HG03460 (cell line): Measurements from ENCODE around the gene SND1.
"Not testable (repeated sequence)": the region's sequence is repeated elsewhere in the genome, so short reads cannot be mapped to it uniquely, and the experiment has no call there.

ENCODE experiments used
- ATAC-seq: cut with Tn5 transposase; IDR thresholded peaks from one replicate; pipeline ENCODE4 v1.9.1; 2021; ENCODE audit not compliant: unreplicated experiment

The SND1 gene

DNA sequence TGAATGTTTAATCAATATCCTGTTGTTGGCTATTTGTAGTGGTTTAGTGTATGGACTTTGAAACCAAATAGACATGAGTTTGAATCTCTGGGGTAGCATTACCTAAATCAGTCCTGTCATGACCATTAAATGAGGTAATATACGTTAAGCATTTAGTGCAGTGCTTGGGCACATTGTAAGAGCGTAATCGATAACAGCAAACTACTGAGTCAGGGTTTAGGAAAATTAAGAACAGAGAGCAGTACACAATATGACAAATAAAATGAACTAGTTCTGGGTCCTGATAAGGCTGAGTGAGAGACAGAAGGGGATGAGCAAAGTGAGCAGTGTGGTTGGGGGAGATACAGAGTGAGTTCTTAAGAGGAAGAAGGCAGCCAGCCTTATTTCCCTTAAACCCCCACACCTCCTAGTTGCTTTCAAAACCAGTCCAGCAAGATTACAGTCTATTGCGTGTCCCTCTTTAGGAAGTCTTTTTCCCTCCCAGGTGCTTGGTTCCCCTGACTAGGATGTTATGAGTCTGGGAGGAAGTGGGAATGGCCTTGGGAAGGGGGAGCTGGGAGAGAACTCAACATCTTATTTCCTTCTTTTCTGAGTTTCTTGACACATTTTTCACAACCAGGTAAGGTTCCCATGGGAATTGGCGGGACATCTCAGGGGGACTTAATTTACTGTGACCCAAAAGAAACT, 171.0 kb downstream of the SND1 start:
- ATAC-seq = no peak

DNA sequence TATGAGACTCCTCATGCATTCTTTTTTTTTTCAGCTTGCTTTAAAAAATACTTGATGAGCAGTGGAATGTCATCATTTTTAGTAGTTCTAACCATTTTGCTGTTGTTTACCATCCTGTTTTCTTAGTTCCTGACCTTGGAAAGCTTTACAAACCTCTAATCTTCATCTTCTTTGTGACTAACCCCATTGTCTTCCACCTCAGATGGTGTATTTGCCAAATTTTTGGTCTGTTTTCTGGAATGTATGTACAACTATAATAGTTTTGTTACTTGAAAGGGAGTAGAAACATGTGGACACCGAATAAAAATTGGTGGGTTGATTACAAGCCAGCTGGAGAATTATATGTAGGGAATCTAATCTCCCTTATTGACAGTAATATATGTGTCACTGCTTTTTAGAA, 172.7 kb downstream of the SND1 start:
- ATAC-seq = no peak

DNA sequence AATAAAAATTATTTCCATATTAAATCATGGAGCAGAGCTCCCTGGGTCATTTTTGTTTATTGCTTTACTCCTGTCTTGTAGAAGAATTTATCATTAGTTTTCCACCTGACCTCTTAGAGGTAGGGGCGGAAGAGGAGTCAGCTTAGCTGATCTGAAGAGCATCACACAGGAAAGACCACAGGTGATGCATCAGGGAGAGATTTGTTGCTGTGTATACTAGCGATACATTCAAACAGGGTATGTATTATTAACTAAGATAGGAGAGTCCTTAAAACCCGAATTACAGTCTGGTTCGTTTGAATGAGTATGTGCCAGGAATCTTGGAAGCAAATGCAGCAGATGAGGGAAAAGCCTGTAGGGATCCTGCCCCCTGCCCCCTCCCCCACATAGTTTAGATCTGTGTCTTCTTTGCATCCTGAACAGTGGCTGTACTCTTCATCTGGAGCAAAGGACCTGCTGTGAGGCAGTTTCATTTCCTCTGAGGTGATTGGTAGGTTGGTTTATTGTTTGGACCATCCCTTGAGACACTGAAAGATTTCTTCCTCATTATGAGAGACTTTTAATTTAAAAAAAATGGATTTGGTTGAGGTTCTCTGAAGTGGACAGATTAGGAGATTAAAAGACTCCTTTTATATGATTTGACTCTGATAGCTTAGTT, 177.0 kb downstream of the SND1 start:
- peak; percentile 77 for ATAC-seq

DNA sequence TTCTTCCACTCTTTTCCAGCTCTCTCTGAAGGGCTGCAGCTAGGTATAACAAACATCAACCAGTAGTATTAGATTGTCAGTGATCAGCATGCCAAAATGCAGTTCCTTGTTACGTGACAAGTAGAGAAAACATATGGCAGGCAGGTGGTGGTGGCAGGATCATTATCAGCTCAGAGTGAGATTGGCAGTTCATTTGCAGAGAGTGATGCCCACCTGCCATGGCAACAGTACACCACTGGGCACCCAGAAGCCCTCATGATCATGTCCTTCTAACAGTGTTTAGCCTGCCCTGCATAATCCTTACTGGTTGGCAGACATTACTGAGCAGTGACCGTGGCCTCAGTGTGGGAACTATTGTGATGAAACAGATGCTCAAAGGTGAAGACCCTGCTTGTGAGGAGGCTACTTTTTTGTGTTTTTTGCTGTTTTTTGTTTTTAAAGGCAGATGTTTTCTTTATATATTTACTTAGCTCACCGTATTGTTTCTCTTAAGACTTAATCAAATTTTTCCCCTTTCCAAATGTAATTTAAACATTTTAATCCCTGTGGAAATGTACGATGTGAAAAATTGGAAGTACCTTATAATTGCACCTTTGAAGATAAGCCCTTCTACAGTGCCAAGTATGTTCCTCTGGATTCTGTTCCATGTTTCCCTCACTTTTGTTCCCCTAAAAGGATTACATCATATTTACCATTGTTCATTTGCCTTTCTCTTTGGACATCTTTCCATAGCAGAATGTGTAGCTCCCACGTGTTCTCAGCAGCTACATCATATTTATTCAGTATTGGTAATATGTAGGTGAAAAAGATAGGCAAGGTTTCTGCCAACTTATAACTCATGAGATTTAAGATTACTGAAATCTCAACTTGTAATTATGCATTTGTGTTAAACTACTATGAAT, 179.6 kb downstream of the SND1 start:
- no peak for ATAC-seq

DNA sequence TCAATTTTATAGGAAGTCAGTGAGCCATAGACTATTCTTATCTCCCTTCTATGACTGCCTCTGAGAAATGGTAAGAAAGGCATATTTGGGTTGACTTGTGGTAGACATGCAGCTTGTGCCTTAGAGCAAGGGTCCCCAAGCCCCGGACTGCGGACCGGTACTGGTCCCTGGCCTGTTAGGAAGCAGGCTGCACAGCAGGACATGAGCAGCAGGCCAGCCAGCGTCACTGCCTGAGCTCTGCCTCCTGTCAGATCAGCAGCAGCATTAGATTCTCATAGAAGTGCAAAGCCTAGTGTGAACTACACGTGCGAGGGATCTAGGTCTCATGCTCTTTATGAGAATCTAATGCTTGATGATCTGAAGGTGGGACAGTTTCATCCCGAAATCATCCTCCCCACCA, 180.6 kb downstream of the SND1 start:
- no peak for ATAC-seq

DNA sequence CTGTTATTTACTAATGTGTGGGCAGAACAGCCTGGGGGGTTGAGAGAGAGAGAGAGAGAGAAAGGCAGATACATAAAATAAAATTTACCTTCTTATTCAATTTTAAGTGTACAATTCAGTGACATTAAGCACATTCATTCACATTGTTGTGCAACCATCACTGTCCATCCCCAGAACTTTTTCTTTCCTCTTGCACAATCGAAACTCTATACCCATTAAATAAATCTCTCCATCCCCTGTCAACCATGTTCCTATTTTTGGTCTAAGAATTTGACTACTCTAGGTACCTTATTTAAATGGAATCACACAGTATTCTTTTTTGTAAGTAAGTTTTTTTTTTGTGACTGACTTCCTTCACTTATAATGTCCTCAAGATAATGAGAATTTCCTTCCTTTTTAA, 181.6 kb downstream of the SND1 start:
- ATAC-seq = no peak

DNA sequence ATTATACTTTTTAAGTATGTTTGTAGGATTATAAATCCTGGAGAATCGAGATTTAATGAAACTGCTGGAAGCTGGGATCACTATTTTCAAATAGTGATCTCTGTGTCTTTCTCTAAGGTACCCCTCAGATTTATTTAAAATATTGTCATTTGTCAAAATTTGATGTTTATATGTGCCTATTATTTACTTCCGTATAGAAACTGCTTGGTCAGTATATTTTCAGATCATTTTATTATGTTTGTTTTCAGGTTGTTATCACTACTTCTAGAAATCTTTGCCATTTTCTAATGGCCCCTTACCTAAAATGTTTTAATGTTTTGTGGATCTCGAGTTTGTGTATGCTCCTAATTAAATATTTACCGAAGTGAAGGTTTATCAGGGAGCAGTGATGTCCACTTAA, 183.7 kb downstream of the SND1 start:
- no peak for ATAC-seq

DNA sequence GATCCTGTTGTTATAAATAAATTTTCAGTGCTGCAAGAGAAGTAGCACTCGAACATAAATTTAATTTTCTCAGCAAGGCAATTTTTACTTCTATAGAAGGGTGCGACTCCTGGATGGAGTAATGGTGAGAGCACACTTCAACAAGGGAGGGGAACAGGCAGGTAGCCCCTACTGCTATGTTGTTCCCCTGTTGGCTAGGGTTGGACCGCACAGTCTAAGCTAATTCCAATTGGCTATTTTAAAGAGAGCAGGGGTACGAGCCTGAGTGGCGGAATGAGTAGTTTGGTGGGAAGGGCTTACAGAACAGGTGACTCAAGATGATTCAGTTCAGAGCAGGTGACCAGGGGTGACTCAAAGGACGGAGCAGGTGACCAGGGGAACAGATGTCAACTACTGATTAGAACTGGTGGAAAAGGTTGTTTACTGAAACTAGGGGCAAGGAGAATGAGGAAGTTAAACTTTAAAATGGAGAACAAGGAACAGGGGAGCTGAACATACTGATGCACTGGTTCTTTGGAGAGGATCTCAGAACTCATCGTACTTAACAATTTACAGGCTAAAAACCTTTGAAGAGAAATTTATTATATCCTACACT, 185.9 kb downstream of the SND1 start:
- ATAC-seq = not testable (repeated sequence)

DNA sequence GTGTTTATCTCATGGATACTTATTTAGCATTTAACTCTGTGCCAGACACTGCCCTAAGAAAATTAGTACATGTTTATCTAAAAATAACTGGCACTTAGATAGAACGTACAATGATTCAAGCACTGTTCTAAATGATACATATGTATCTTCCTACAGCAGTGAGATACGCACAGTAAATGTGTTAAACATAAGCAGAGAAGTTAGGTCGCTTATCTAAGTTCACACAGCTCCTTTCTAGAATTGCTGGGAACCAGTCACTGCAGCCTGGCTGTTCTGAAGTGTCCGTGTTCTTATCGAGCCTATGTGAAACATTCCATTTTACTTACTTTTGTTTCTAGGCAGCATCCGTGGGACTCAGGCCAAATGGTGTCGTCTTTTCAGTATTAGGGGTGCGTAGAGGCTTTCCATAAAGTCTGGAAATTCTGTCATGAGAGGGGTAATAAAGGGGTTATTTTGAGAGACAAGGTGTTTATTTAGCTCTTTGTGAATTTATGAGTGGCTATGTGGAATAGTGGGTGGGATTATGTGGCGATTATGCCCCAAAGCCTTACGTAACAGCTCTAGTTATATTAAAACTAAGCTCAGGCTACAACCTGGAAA, 186.9 kb downstream of the SND1 start:
- no peak for ATAC-seq

DNA sequence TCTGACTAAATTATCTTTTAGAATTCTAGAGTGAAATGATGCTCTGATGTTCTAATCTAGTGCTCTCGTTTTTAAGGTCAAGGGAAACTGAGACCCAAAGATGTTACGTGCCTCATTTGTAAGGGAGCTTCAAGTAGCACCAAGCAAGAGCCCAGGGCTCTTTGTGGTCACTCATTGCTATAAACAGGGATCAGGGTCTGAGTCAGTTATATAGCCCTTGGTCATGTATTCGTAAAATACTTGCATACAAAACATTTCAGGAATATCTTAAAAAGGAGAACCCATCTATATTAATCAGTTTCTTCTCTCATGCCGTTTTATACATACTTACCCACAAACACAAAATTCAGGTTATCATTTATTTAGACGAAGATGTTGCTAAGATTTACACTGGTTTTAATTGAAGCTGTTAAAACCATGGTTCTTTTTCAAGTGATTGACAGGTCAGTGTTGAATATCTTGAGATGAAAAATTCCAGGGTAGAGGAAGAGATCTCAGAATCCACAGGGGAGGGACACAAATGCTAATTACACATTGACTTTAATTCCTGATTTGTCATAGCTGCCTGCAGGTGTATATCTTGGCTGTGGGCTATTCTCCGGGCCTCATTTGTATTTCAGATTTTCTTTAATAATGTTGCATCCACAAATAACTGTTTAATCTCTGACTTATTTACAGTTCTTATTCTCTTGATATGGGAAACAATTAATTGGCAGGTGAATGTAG, 188.4 kb downstream of the SND1 start:
- no peak for ATAC-seq

DNA sequence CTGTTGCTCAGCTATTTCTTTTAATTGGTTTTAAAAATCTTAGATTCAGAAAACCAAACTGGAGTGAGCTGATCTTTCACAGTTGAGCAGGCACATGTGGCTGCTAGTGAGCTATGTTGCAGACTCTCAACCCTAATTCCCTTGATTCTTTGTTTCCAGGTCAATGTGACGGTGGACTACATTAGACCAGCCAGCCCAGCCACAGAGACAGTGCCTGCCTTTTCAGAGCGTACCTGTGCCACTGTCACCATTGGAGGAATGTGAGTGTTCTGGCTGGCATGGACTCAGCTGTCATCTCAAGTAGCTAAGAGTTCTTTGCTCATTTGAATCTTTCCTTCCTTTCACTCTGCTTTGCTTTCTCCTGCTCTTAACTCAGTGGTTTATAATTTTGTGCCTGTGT, 192.2 kb downstream of the SND1 start:
- no peak for ATAC-seq

DNA sequence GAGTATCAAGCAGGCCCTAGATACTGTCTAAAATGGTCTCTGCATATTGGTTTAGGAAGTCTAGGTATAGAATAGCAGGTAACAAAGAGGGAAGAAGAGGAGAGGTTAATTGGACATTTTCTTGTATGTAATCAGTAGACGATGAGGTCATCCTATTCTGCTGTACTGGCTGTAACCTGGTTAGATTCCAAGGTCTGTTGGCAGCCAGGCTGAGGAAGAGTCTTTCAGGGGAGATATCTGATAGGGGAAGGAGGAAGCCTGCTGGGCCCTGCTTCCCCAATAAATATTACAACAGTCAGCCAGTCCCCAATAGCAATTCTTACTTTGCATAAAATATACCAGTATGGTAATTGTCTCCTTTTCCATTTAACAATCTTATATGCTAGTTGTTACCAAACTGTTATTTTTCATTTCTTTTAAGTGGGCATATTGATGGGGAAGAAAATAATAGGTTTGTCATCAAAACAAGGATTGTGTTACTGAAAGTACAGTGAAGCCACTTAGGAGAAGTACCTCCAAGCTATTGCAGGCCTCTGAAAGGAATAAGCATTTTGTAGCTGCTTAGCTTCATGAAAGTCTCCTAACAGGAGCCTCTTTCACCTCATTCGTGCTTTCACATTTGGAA, 192.8 kb downstream of the SND1 start:
- ATAC-seq = no peak

DNA sequence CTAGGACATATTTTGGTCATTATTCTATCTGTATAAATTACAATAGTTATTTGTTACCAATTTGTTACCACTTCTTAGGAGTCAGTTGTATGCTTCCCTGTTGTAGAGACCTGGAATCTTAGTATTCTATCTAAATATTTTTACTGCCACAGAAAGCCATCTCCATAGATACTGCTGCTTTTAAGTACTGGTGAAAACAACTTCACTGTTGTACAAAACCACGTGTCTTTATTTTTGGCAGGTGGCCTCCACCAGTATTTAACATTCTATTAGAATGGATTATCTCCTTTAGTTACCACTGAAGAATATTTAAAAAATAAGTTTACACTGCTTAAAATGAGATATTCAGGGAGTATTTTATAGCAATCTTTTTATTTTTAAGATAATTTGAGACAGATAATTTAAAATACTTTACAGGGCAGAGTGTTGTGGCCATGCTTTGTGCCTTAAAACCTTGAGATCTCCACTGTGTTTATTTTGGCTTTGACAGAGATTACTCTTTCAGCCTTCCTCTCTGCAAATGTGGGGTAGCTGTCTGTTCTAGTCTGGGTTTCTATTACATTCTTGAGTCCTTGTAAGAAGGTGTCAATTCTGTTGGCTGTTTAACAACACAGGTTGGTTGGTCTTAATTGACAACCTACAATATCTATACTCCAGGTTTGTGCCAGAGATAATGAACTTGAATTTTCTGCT, 193.7 kb downstream of the SND1 start:
- ATAC-seq = no peak

DNA sequence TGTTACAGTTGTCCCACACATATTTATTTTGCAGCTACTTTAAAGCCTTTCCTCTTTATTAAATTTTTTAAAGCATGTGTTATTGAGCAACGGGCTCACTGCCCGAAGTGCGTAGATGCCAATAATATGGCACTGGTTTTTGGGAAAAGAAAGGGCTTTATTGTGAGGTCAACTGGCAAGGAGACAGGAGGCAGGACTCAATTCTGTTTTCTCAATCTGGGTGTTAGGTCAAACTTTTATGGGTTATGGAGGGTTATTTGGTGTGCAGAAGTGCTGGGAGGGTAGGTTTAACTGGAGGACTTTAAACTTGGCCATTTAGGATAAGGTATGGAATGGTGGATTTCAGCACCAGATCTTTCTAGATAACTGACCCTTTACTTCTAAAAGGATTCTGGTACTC, 195.6 kb downstream of the SND1 start:
- no peak for ATAC-seq

DNA sequence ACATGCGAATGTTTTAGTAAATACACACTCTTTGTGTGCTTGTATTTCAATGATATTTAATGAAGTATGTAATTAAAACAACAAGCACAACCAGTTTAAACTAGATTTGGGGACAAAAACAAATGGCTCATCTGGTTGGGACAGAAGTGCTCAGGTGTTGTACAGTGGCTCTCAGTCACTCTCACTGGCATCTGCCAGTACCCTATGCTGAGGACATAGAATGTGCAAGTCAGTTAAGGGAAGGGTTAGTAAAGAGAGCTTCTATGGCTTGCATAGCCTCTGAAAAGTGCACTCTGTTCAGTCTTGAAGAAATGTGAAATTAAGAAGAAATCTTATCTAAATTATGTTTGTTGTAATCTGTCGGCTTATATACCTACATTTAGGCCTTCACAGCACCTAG, 196.2 kb downstream of the SND1 start:
- no peak for ATAC-seq

DNA sequence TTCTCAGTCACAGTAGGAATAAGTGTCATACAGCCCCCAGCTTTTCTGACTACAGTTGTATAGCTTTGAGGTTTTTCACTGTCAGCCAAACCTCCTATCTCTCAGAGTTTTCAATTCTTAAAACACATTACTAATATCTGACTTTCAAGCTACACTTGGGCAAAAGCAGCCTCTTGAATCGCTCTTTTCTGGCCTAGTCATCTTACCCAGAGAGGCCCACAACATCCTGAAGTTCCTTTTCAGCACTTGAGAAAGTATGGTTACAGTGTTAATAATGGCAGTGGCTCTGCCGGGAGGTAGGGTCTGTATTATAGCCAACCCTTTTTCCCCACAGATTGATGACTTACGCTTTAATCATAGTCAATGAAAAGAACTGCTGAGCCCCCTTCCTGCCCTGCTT, 198.2 kb downstream of the SND1 start:
- no peak for ATAC-seq

DNA sequence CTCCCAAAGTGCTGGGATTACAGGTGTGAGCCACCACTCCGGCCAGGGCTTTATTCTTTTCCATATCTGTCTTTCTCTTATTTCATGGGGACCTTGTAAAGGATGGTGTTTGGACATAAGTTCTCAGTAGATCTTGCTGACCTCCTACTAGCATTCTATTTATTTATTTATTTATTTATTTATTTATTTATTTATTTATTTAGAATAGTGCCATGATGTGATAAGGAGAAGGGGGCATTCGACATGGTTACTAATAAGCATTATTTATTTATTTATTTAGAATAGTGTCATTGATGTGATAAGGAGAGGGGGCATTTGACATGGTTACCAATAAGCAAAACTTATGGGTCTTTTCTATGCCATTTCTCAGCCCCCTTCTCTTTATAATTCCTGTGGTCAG, 202.4 kb downstream of the SND1 start:
- no peak for ATAC-seq

DNA sequence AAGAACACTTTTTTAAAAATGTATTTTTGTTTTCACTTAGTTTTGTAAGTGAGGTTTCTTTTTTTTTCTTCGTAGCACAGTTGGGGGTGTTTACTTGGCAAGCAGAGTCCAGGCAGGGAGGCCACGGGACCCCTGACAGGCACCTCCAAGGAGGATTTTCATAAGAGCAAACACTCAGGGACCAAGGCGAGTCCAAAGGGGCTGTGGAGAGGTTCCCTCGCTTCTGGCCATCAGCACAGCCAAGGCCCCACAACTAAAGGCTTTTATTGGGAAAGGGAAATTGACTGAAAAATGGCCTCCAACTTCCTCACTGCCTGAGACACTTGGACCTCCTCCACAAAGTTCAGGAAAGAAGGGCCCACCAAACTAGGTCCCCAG, 205.5 kb downstream of the SND1 start:
- no peak for ATAC-seq

DNA sequence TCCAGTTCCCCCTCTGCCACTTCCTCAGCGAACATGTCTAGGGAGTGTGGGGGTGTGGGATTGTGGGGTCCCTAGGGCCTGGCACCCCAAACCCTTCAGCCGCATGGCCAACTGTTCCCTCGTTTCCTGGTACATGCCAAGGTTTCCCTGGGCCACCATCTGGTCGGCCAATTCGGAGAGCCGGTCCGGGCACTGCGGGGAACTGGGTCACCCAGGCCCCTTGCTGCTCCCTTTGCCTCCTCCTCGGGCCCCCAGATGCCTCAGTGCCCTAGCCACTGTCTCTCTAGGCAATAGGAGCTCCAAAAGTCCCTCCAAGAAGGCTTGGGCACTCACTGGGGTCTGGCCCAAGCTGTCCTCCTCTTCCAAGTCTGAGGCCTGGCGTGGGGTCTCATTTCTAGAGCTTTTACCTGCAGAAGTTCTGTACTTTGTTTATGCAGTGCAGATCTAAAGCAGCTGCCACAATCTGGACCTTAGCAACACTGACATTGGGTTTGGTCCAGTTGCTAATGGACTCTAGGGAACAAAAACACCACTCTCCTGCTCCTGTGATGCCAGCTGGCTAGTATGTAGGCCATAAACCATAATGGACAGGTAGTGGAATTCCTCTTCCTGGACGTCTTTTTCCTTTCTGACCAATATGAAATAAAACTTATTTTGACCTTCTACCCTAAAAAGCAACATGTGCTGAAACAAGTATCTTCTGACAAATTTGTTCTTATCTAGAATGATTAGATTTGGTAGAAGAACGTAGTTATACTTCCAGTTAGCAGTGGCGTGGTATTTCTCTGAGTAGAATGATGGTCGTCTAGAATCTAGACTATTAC, 206.3 kb downstream of the SND1 start:
- no peak for ATAC-seq
